ENCODE measurements around the gene PLCG1.

DNA sequence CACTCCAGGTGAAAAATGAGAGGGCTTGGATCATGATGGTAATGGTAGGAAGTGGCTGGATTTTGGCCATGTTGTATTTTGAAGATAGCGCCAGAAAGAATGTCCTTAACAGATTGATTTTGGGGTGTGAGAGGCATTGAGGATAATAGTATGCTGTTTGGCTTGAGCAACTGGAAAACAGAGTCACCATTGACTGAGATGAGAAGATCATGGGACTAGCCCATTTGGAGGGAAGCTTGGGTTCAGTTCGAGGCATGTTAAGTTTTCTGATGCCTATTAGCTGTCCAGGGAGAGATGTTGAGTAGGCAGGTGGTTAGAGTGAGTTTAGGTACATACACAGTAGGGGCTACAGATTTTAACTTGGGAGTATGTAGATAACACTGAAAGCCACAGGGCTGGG, 23.3 kb downstream of the PLCG1 start:
- TF ChIP-seq POLR2AphosphoS5 (IDR thresholded peaks at IDR 0.05; ENCODE audit: low read depth, low read length), result no peak
- TF ChIP-seq POLR2A (IDR thresholded peaks at IDR 0.05; ENCODE audit: low read depth, low read length), result no peak
- TF ChIP-seq TAF1 (IDR thresholded peaks at IDR 0.05; ENCODE audit: low read depth, low read length), result no peak

All from GM12891 (cell line).